IPS-18a (cell line): ENCODE data around the gene AQP9.

ENCODE experiments used
- H3K27ac ChIP-seq: one replicate; pipeline ENCODE4 v1.5.1; 2013; ENCODE audit warnings: low read length
- H3K27me3 ChIP-seq: one replicate; pipeline ENCODE4 v1.6.1; 2013; ENCODE audit warnings: mild to moderate bottlenecking, low read length; ENCODE audit not compliant: control insufficient read depth, insufficient read depth
- H3K36me3 ChIP-seq: one replicate; pipeline ENCODE4 v1.6.1; 2013; ENCODE audit warnings: low read depth, low read length; ENCODE audit not compliant: control insufficient read depth
- H3K4me1 ChIP-seq: one replicate; pipeline ENCODE4 v1.6.1; 2013; ENCODE audit warnings: low read depth, low read length; ENCODE audit not compliant: control insufficient read depth
- H3K4me3 ChIP-seq: one replicate; pipeline ENCODE4 v1.5.1; 2013; ENCODE audit warnings: low read length
- H3K9ac ChIP-seq: one replicate; pipeline ENCODE4 v1.6.1; 2013; ENCODE audit warnings: mild to moderate bottlenecking, low read length, moderate library complexity
- H3K9me3 ChIP-seq: one replicate; pipeline ENCODE4 v1.6.1; 2013; ENCODE audit warnings: low read depth, low read length; ENCODE audit not compliant: control insufficient read depth

Gene AQP9

DNA sequence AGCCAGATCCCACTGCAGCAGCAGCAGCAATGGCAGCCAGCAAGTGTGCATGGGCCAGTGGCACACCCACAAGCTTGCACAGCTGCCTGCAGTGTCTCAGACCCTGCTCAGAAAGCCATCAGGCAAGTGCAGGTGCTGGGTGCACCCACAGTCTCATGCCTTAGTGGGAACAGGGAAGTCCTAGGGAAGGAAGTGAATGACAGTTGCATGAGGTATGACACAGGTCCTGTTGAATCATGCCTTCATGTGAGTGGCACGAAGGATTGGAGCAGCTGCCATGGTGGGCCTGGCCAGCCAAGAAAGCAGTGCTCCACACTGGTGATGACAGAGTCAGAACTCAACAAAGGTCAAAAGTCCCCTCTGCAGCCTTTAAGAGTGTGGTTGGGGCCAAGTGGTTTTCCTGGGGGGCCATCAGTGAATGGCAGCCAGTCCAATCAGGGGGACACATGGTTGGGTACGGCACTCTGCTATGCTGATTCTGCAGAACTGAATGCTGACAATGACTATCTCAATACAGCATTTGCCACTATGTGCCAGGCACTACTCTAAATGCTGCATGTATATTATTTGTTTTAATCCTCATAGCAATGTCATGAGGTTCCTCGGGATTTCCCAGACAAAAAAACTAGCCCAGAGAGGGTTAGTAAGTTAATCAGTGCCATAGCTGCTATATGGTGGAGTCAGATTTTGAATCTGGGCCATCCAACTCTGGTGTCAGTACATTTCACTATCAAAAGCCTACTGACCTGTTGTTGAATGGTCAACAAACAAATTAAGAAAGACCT, 94.3 kb downstream of the AQP9 start:
- H3K4me3 ChIP-seq, result no peak overlapping the region
- H3K9ac ChIP-seq, result no peak overlapping the region
- no peak overlapping the region for H3K27ac ChIP-seq
- H3K9me3 ChIP-seq, result no peaks in the 10 kb centered on the region
- peaks cover 33% of the 10 kb centered on the region for H3K4me1 ChIP-seq
- no peaks in the 10 kb centered on the region for H3K27me3 ChIP-seq
- H3K36me3 ChIP-seq, result no peaks in the 10 kb centered on the region

DNA sequence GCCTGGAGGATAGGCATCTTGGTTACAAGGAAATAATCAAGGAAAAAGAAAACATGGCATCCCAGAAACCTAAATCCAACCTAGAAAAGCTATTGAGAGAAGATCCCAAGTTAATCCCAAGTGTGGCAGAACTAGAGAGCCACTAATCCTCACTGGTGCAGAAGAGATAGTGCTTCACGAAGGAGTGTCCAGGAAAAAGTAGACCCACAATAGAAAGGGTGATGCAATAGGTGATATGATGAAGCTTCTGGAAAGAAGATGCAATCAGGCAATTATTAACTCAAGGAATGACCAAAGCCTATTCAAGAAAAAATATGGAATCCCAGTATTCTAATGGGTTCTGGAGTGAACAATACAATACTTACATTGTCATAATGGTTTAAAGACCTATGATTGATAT, 95.2 kb downstream of the AQP9 start:
- Histone ChIP-seq H3K27me3 (no peaks in the 10 kb centered on the region), H3K4me1 (peaks cover 28% of the 10 kb centered on the region), H3K4me3 (no peak overlapping the region), H3K36me3 (no peaks in the 10 kb centered on the region), H3K9me3 (no peaks in the 10 kb centered on the region), H3K9ac (no peak overlapping the region), H3K27ac (no peak overlapping the region)
